HG03520 (cell line): ENCODE data around the gene SLC38A1.
"Not testable (repeated sequence)": the region's sequence is repeated elsewhere in the genome, so short reads cannot be mapped to it uniquely, and the experiment has no call there.

Source experiments
- ATAC-seq: cut with Tn5 transposase; IDR thresholded peaks from one replicate; pipeline ENCODE4 v1.9.1; 2021; ENCODE audit warnings: mild to moderate bottlenecking, moderate library complexity; ENCODE audit not compliant: unreplicated experiment

Gene SLC38A1

GRCh38 chr12:46265102-46265501 is 3.7 kb downstream of the SLC38A1 start:
- no peak for ATAC-seq

- no peak for ATAC-seq
Measured at GRCh38 chr12:46264057-46264456, 4.8 kb downstream of the SLC38A1 start.

GRCh38 chr12:46263140-46264016 is 5.5 kb downstream of the SLC38A1 start:
- ATAC-seq: no peak

DNA sequence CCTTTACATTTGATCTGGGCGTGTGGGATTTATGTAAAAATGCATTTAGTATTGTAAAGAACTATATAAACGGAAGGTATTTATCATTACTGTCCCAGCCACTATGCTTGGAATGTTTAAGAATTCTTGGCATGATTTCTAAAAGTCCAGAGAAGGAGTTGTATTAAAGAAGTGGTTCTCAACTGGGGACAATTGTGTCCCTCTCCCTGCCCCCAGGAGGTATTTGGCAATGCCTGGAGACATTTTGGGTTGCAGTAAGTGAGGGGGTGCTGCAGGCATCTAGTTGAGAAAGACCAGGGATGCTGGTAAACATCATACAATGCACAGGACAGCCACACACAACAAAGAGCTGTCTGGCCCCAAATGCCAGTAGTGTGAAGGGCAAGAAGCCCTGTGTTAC is 7.2 kb downstream of the SLC38A1 start:
- ATAC-seq: no peak

GRCh38 chr12:46260913-46261476 is 7.8 kb downstream of the SLC38A1 start:
- no peak for ATAC-seq

DNA sequence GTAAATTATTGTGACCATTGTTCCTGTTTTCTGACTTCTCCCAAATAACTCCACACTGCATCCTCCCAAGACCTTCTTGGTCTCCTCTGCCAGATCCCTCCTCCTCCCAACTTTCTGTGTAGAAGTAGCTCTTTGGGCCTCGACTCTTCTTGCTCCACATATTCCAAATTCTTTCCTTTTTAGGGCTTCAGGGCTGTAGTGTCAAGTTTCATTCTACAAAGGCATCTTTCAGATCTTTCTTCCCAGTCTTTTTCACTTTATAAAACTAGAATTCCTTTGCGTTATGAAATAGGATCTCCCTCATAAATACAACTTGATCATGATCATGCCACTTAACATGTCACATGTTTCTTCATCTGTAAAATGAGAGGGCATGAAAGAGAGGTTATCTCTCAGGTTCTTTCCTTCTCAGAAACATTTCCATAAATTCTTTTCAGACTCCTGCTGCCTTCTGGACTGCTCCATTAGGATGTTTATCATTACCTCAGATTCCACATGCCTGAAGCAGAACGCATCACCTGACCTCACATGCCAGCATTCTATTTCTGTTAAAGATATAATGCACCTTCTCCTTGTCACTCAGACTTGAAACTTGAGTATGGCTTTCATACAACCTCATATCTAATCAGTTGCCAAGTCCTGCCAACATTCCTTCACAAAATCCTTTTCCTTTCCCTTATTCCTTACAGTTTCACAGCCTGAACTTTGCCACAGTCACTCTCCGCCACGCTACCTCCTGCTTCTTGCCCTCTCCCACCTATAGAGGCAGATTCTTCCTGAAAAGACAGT is 8.5 kb downstream of the SLC38A1 start:
- no peak for ATAC-seq

DNA sequence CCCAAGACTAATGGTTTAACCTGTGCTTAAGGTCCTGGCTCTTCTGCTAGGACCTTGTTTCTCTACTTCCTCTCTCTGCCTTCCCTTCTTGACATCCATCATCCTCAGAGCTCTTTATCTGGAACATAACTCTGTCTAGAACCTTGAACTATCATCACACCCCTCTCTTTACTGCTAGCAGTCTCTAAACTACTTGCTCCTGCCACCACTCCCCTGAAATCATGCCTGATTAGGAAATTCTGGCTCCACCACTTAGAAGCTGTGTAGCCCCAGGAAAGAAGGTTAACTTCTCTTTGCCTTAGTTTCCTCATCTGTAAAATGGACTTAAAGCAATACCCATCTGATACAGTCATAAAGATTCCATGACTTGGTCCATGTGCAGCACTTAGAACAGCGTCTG is 9.1 kb downstream of the SLC38A1 start:
- ATAC-seq: no peak

- no peak for ATAC-seq
Measured at GRCh38 chr12:46259071-46259470, 9.8 kb downstream of the SLC38A1 start.

DNA sequence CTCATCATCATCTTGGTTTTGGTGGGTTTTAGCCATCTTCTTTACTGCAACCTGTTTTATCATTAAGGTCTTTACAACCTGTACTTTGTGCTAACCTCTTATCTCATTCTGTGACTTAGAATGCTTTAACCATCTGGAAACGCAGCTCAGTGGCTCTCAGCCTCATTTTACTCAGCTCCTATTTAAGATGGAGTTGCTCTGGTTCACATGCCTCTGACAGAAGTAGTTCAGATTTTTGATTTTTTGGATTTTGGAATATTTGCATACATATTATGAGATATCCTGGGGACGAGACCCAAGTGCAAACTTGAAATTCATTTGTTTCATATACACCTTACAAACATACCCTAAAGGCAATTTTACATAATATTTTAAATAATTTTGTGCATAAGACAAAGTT is 10.7 kb downstream of the SLC38A1 start:
- ATAC-seq: no peak

GRCh38 chr12:46256942-46257341 is 11.9 kb downstream of the SLC38A1 start:
- no peak for ATAC-seq

- ATAC-seq: no peak
Measured at GRCh38 chr12:46253544-46254162, 15.2 kb downstream of the SLC38A1 start.

GRCh38 chr12:46251994-46252393 is 16.8 kb downstream of the SLC38A1 start:
- ATAC-seq: not testable (repeated sequence)

GRCh38 chr12:46249960-46250359 is 18.9 kb downstream of the SLC38A1 start:
- ATAC-seq: not testable (repeated sequence)

DNA sequence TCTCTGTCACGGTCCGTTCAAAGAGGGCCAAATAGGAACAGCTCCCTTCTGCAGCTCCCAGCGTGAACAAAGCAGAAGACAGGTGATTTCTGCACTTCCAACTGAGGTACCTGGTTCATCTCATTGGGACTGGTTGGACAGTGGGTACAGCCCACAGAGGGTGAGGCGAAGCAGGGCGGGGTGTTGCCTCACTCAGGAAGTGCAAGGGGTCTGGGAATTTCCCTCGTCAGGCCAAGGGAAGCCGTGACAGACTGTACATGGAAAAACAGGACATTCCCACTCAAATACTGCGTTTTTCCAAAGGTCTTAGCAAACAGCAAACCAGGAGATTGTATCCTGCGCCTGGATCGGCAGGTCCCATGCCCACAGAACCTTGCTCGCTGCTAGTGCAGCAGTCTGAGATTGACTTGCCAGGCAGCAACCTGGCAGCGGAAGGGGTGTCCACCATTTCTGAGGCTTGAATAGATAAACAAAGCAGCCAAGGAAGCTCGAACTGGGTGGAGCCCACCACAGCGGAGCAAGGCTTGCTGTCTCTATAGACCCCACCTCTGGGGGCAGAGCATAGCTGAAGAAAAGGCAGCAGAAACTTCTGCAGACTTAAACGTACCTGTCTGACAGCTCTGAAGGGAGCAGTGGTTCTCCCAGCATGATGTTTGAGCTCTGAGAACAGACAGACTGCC is 22.7 kb downstream of the SLC38A1 start:
- no peak for ATAC-seq

- no peak for ATAC-seq
Measured at GRCh38 chr12:46244997-46245396, 23.8 kb downstream of the SLC38A1 start.

GRCh38 chr12:46244273-46244915 is 24.4 kb downstream of the SLC38A1 start:
- ATAC-seq: no peak

- no peak for ATAC-seq
Measured at GRCh38 chr12:46242569-46242968, 26.3 kb downstream of the SLC38A1 start.

- no peak for ATAC-seq
Measured at GRCh38 chr12:46240436-46240835, 28.4 kb downstream of the SLC38A1 start.

DNA sequence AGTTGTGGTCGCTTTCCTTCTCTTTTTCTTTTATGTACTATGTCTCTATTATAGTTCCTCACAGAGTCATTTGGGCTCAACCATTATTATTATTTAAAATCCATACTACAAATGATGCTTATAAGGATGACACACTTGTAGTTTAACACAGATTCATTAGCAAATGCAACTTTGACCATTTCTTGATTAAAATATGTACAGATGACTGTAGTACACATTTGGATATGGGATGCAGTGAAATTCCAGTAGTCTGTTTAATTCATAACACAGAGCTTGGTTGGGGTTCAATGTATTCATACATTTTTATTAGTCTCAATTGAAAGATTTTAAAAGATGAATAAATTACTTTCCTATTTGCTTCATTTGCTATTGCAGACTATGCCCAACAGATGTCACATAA is 30.0 kb downstream of the SLC38A1 start:
- no peak for ATAC-seq

DNA sequence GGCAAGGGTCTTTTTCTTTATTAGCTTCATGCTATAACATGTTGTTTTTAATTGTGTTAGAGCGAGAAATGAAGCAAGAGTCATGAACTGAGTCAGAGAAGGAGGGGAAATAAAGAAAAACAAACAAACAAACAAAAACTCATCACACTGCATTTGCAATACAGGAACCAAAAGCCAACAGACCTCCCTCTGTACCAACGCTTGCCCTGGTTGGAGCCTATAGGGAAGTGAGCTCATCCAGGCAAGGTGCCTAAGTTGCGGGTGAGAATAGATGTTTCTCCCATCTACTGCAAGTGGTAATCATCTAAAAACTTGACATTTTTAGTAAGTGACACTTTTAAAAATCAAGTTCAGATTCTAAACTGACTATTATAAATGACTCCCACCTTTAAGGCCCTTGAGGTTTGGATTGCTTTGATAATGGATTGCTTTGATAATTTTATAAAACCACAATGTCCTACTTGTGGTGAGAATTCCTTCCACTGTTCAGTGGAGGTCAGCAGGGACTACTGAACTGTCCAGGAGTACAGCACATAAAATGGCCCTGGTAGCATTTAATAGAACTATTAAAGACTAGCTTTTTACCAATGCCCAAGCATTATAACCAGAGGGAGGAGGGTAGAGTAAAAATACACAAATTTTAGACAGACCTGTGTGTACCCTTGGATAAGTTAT is 31.3 kb downstream of the SLC38A1 start:
- no peak for ATAC-seq
